ENCODE data around the gene OPA3.

DNA sequence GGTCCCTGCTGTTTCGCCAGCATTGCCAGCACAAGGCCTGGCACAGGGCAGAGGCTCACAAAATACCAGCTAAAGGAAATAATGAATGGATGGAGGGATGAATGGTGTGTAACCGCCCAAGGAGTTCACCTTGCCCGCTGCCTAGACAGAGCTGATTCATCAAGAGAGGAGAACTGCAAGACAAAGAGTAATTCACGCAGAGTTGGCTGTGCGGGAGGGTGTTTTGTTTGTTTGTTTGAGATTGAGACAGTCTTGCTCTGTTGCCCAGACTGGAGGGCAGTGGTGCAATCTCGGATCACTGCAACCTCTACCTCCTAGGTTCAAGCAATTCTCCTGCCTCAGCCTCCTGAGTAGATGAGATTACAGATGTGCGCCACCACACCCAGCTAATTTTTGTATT, 3.0 kb downstream of the OPA3 start:
- TF ChIP-seq, protein P1, sequence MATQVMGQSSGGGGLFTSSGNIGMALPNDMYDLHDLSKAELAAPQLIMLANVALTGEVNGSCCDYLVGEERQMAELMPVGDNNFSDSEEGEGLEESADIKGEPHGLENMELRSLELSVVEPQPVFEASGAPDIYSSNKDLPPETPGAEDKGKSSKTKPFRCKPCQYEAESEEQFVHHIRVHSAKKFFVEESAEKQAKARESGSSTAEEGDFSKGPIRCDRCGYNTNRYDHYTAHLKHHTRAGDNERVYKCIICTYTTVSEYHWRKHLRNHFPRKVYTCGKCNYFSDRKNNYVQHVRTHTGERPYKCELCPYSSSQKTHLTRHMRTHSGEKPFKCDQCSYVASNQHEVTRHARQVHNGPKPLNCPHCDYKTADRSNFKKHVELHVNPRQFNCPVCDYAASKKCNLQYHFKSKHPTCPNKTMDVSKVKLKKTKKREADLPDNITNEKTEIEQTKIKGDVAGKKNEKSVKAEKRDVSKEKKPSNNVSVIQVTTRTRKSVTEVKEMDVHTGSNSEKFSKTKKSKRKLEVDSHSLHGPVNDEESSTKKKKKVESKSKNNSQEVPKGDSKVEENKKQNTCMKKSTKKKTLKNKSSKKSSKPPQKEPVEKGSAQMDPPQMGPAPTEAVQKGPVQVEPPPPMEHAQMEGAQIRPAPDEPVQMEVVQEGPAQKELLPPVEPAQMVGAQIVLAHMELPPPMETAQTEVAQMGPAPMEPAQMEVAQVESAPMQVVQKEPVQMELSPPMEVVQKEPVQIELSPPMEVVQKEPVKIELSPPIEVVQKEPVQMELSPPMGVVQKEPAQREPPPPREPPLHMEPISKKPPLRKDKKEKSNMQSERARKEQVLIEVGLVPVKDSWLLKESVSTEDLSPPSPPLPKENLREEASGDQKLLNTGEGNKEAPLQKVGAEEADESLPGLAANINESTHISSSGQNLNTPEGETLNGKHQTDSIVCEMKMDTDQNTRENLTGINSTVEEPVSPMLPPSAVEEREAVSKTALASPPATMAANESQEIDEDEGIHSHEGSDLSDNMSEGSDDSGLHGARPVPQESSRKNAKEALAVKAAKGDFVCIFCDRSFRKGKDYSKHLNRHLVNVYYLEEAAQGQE (IDR thresholded peaks at IDR 0.05; ENCODE audit: low read depth, low read length): no peak
- TF ChIP-seq, protein P2, sequence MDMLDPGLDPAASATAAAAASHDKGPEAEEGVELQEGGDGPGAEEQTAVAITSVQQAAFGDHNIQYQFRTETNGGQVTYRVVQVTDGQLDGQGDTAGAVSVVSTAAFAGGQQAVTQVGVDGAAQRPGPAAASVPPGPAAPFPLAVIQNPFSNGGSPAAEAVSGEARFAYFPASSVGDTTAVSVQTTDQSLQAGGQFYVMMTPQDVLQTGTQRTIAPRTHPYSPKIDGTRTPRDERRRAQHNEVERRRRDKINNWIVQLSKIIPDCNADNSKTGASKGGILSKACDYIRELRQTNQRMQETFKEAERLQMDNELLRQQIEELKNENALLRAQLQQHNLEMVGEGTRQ (IDR thresholded peaks at IDR 0.05; ENCODE audit: borderline replicate concordance, low read depth, low read length): no peak
- TF ChIP-seq, protein P3, sequence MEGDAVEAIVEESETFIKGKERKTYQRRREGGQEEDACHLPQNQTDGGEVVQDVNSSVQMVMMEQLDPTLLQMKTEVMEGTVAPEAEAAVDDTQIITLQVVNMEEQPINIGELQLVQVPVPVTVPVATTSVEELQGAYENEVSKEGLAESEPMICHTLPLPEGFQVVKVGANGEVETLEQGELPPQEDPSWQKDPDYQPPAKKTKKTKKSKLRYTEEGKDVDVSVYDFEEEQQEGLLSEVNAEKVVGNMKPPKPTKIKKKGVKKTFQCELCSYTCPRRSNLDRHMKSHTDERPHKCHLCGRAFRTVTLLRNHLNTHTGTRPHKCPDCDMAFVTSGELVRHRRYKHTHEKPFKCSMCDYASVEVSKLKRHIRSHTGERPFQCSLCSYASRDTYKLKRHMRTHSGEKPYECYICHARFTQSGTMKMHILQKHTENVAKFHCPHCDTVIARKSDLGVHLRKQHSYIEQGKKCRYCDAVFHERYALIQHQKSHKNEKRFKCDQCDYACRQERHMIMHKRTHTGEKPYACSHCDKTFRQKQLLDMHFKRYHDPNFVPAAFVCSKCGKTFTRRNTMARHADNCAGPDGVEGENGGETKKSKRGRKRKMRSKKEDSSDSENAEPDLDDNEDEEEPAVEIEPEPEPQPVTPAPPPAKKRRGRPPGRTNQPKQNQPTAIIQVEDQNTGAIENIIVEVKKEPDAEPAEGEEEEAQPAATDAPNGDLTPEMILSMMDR (IDR thresholded peaks at IDR 0.05 in 2 of 3, conservative IDR thresholded peaks at IDR 0.05 in 1 of 3; ENCODE audit: control insufficient read depth in 2 of 3, extremely low read depth in 1 of 3, insufficient read depth in 1 of 3, low read depth in 3 of 3, low read length in 3 of 3): no peak
- TF ChIP-seq DPF2 (IDR thresholded peaks at IDR 0.05): no peak
- no peak for TF ChIP-seq EP300 (IDR thresholded peaks at IDR 0.05; ENCODE audit: borderline replicate concordance in 1 of 2, control insufficient read depth in 1 of 2, low read depth in 2 of 2, low read length in 2 of 2)
- TF ChIP-seq EZH2 (IDR thresholded peaks at IDR 0.05; ENCODE audit: borderline replicate concordance, control insufficient read depth, low read depth, low read length): no peak
- TF ChIP-seq JUNB (IDR thresholded peaks at IDR 0.05): no peak
- no peak for TF ChIP-seq SMAD1 (IDR thresholded peaks at IDR 0.05; ENCODE audit: low read depth, partially characterized antibody)
- no peak for TF ChIP-seq HDAC2 (IDR thresholded peaks at IDR 0.05)
- TF ChIP-seq, protein P4, sequence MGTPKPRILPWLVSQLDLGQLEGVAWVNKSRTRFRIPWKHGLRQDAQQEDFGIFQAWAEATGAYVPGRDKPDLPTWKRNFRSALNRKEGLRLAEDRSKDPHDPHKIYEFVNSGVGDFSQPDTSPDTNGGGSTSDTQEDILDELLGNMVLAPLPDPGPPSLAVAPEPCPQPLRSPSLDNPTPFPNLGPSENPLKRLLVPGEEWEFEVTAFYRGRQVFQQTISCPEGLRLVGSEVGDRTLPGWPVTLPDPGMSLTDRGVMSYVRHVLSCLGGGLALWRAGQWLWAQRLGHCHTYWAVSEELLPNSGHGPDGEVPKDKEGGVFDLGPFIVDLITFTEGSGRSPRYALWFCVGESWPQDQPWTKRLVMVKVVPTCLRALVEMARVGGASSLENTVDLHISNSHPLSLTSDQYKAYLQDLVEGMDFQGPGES (IDR thresholded peaks at IDR 0.05): no peak
- no peak for TF ChIP-seq SREBF1 (IDR thresholded peaks at IDR 0.05; ENCODE audit: low read length)
- no peak for TF ChIP-seq SRF (IDR thresholded peaks at IDR 0.05; ENCODE audit: low read depth in 2 of 2, low read length in 2 of 2)
- TF ChIP-seq NFYB (IDR thresholded peaks at IDR 0.05; ENCODE audit: insufficient read depth, low read depth, low read length): no peak

All from GM12878 (cell line).